ENCODE data around the gene MAGI2.
A peak's percentile ranks its signal among the peaks of the same experiment; 100 is the strongest.

Gene MAGI2

GRCh38 chr7:78438433-78438832, 1015.0 kb downstream of the MAGI2 start:
- no peak overlapping the region for H2AK5ac ChIP-seq (ENCODE audit: low read length, severe bottlenecking)
- no peak overlapping the region for H3K9ac ChIP-seq (ENCODE audit: low read length)
- no peaks in the 10 kb centered on the region for H3K9me3 ChIP-seq (ENCODE audit: control insufficient read depth, low read length)
- no peak overlapping the region for H3K4ac ChIP-seq (ENCODE audit: low read depth in 1 of 2, low read length in 2 of 2)
- H3K4me3 ChIP-seq (ENCODE audit: insufficient read depth in 1 of 2, low read depth in 1 of 2, low read length in 2 of 2) = no peak overlapping the region
- H3K27me3 ChIP-seq (ENCODE audit: control insufficient read depth in 1 of 2, insufficient read depth in 1 of 2, low read length in 2 of 2) = no peaks in the 10 kb centered on the region
- H2BK120ac ChIP-seq (ENCODE audit: low read depth, low read length) = no peak overlapping the region
- H2BK15ac ChIP-seq (ENCODE audit: low read depth, poor library complexity, severe bottlenecking) = no peak overlapping the region
- no peak overlapping the region for H2BK12ac ChIP-seq (ENCODE audit: low read length in 2 of 2)
- peaks cover 1% of the 10 kb centered on the region for H3K4me1 ChIP-seq (ENCODE audit: control insufficient read depth, insufficient read depth, low read depth, low read length)
- H3K79me1 ChIP-seq (replicated peaks; ENCODE audit: low read length, poor library complexity, severe bottlenecking) = no peaks in the 10 kb centered on the region
- H3K36me3 ChIP-seq (ENCODE audit: control insufficient read depth in 1 of 2, insufficient read depth in 2 of 2, low read depth in 1 of 2, low read length in 2 of 2) = no peaks in the 10 kb centered on the region
- 97% methylated on average over 7 of the region's 7 CpGs for WGBS
- H3K23ac ChIP-seq (ENCODE audit: low read length in 2 of 2) = no peak overlapping the region
- peak overlapping the region; percentile 31 for H3K4me2 ChIP-seq (ENCODE audit: low read length, poor library complexity, severe bottlenecking)
- H4K91ac ChIP-seq (ENCODE audit: low read length) = no peak overlapping the region
- no peak overlapping the region for H4K8ac ChIP-seq (ENCODE audit: low read length)
- no peak overlapping the region for H3K14ac ChIP-seq (ENCODE audit: low read length in 2 of 2)
- H2AFZ ChIP-seq (ENCODE audit: low read depth, low read length) = no peak overlapping the region
- H3K27ac ChIP-seq (ENCODE audit: low read length, poor library complexity, severe bottlenecking) = no peak overlapping the region
- no peak overlapping the region for H3K18ac ChIP-seq (ENCODE audit: low read depth in 1 of 2, low read length in 2 of 2)
- no peak overlapping the region for H2BK5ac ChIP-seq (ENCODE audit: low read depth, low read length, poor library complexity, severe bottlenecking)
- no peak for DNase-seq

- Histone ChIP-seq H3K9ac (ENCODE audit: low read length) (peak overlapping the region; percentile 10), H3K4me1 (ENCODE audit: control insufficient read depth, insufficient read depth, low read depth, low read length) (peaks cover 1% of the 10 kb centered on the region), H4K91ac (ENCODE audit: low read length) (no peak overlapping the region), H3K4me2 (ENCODE audit: low read length, poor library complexity, severe bottlenecking) (no peak overlapping the region), H3K27ac (ENCODE audit: low read length, poor library complexity, severe bottlenecking) (no peak overlapping the region), H2AK5ac (ENCODE audit: low read length, severe bottlenecking) (no peak overlapping the region), H3K36me3 (ENCODE audit: control insufficient read depth in 1 of 2, insufficient read depth in 2 of 2, low read depth in 1 of 2, low read length in 2 of 2) (no peaks in the 10 kb centered on the region), H3K4ac (ENCODE audit: low read depth in 1 of 2, low read length in 2 of 2) (no peak overlapping the region), H2BK15ac (ENCODE audit: low read depth, poor library complexity, severe bottlenecking) (no peak overlapping the region), H2BK12ac (ENCODE audit: low read length in 2 of 2) (no peak overlapping the region), H3K79me1 (replicated peaks; ENCODE audit: low read length, poor library complexity, severe bottlenecking) (no peaks in the 10 kb centered on the region), H3K18ac (ENCODE audit: low read depth in 1 of 2, low read length in 2 of 2) (no peak overlapping the region), H2AFZ (ENCODE audit: low read depth, low read length) (no peak overlapping the region), H4K8ac (ENCODE audit: low read length) (no peak overlapping the region), H3K9me3 (ENCODE audit: control insufficient read depth, low read length) (no peaks in the 10 kb centered on the region), H3K4me3 (ENCODE audit: insufficient read depth in 1 of 2, low read depth in 1 of 2, low read length in 2 of 2) (peak overlapping the region in 1 of 2 experiments; percentile 33), H3K14ac (ENCODE audit: low read length in 2 of 2) (peak overlapping the region in 1 of 2 experiments; percentile 53), H2BK5ac (ENCODE audit: low read depth, low read length, poor library complexity, severe bottlenecking) (no peak overlapping the region), H3K27me3 (ENCODE audit: control insufficient read depth in 1 of 2, insufficient read depth in 1 of 2, low read length in 2 of 2) (no peaks in the 10 kb centered on the region), H2BK120ac (ENCODE audit: low read depth, low read length) (no peak overlapping the region), H3K23ac (ENCODE audit: low read length in 2 of 2) (no peak overlapping the region)
- DNase-seq = peak; percentile 19
- WGBS = 81% methylated on average over 4 of the region's 5 CpGs
Measured at GRCh38 chr7:78437118-78437517, 1016.3 kb downstream of the MAGI2 start.

GRCh38 chr7:78435355-78435754, 1018.1 kb downstream of the MAGI2 start:
- Histone ChIP-seq H2BK12ac (ENCODE audit: low read length in 2 of 2) (no peak overlapping the region), H2BK5ac (ENCODE audit: low read depth, low read length, poor library complexity, severe bottlenecking) (no peak overlapping the region), H4K91ac (ENCODE audit: low read length) (no peak overlapping the region), H3K4me2 (ENCODE audit: low read length, poor library complexity, severe bottlenecking) (no peak overlapping the region), H3K4me3 (ENCODE audit: insufficient read depth in 1 of 2, low read depth in 1 of 2, low read length in 2 of 2) (no peak overlapping the region), H3K27me3 (ENCODE audit: control insufficient read depth in 1 of 2, insufficient read depth in 1 of 2, low read length in 2 of 2) (no peaks in the 10 kb centered on the region), H2AFZ (ENCODE audit: low read depth, low read length) (no peak overlapping the region), H3K18ac (ENCODE audit: low read depth in 1 of 2, low read length in 2 of 2) (no peak overlapping the region), H2BK120ac (ENCODE audit: low read depth, low read length) (no peak overlapping the region), H3K14ac (ENCODE audit: low read length in 2 of 2) (no peak overlapping the region), H2AK5ac (ENCODE audit: low read length, severe bottlenecking) (no peak overlapping the region), H3K79me1 (replicated peaks; ENCODE audit: low read length, poor library complexity, severe bottlenecking) (no peaks in the 10 kb centered on the region), H3K9ac (ENCODE audit: low read length) (no peak overlapping the region), H3K4ac (ENCODE audit: low read depth in 1 of 2, low read length in 2 of 2) (no peak overlapping the region), H2BK15ac (ENCODE audit: low read depth, poor library complexity, severe bottlenecking) (no peak overlapping the region), H3K27ac (ENCODE audit: low read length, poor library complexity, severe bottlenecking) (no peak overlapping the region), H3K36me3 (ENCODE audit: control insufficient read depth in 1 of 2, insufficient read depth in 2 of 2, low read depth in 1 of 2, low read length in 2 of 2) (no peaks in the 10 kb centered on the region), H3K23ac (ENCODE audit: low read length in 2 of 2) (no peak overlapping the region), H3K9me3 (ENCODE audit: control insufficient read depth, low read length) (no peaks in the 10 kb centered on the region), H3K4me1 (ENCODE audit: control insufficient read depth, insufficient read depth, low read depth, low read length) (peaks cover 1% of the 10 kb centered on the region), H4K8ac (ENCODE audit: low read length) (no peak overlapping the region)
- no peak for DNase-seq
- 45% methylated on average over 4 of the region's 4 CpGs for WGBS

GRCh38 chr7:78434281-78434680, 1019.2 kb downstream of the MAGI2 start:
- 92% methylated on average over 1 of the region's 1 CpG for WGBS
- Histone ChIP-seq H3K27me3 (ENCODE audit: control insufficient read depth in 1 of 2, insufficient read depth in 1 of 2, low read length in 2 of 2) (no peaks in the 10 kb centered on the region), H3K14ac (ENCODE audit: low read length in 2 of 2) (no peak overlapping the region), H3K4ac (ENCODE audit: low read depth in 1 of 2, low read length in 2 of 2) (no peak overlapping the region), H2AFZ (ENCODE audit: low read depth, low read length) (no peak overlapping the region), H2BK12ac (ENCODE audit: low read length in 2 of 2) (no peak overlapping the region), H3K4me1 (ENCODE audit: control insufficient read depth, insufficient read depth, low read depth, low read length) (peaks cover 1% of the 10 kb centered on the region), H3K9ac (ENCODE audit: low read length) (no peak overlapping the region), H2AK5ac (ENCODE audit: low read length, severe bottlenecking) (no peak overlapping the region), H3K18ac (ENCODE audit: low read depth in 1 of 2, low read length in 2 of 2) (no peak overlapping the region), H2BK5ac (ENCODE audit: low read depth, low read length, poor library complexity, severe bottlenecking) (no peak overlapping the region), H3K27ac (ENCODE audit: low read length, poor library complexity, severe bottlenecking) (no peak overlapping the region), H3K36me3 (ENCODE audit: control insufficient read depth in 1 of 2, insufficient read depth in 2 of 2, low read depth in 1 of 2, low read length in 2 of 2) (no peaks in the 10 kb centered on the region), H3K4me2 (ENCODE audit: low read length, poor library complexity, severe bottlenecking) (no peak overlapping the region), H3K79me1 (replicated peaks; ENCODE audit: low read length, poor library complexity, severe bottlenecking) (no peaks in the 10 kb centered on the region), H2BK15ac (ENCODE audit: low read depth, poor library complexity, severe bottlenecking) (no peak overlapping the region), H3K4me3 (ENCODE audit: insufficient read depth in 1 of 2, low read depth in 1 of 2, low read length in 2 of 2) (no peak overlapping the region), H4K91ac (ENCODE audit: low read length) (no peak overlapping the region), H3K9me3 (ENCODE audit: control insufficient read depth, low read length) (no peaks in the 10 kb centered on the region), H3K23ac (ENCODE audit: low read length in 2 of 2) (no peak overlapping the region), H2BK120ac (ENCODE audit: low read depth, low read length) (no peak overlapping the region), H4K8ac (ENCODE audit: low read length) (no peak overlapping the region)
- DNase-seq = no peak
